K562 (cell line): Measurements from ENCODE around the gene C1orf21.

ENCODE experiments used
- CEBPB ChIP-seq: fragments of 450-650 bp; IDR thresholded peaks from 2 replicates; pipeline ENCODE4 v1.6.1; 2016; ENCODE audit warnings: missing genetic modification characterization, missing compliant biosample characterization
- CREB5 ChIP-seq: fragments of 250-450 bp; sonication (Bioruptor Pico); IDR thresholded peaks from 2 replicates; pipeline ENCODE4 v1.5.0; 2020; ENCODE audit warnings: mild to moderate bottlenecking
- GTF3C2 ChIP-seq: IDR thresholded peaks from 3 replicates; pipeline ENCODE4 v1.6.1; 2011; ENCODE audit warnings: borderline replicate concordance, mild to moderate bottlenecking, moderate library complexity; ENCODE audit not compliant: insufficient read length; ENCODE audit errors: extremely low read depth
- NCOA4 ChIP-seq: fragments of 450-650 bp; IDR thresholded peaks from 2 replicates; pipeline ENCODE4 v1.6.1; 2018; ENCODE audit warnings: mild to moderate bottlenecking; ENCODE audit not compliant: partially characterized antibody
- POLR2A ChIP-seq: fragments of 450-650 bp; conservative IDR thresholded peaks from 2 replicates; pipeline ENCODE4 v1.6.1; 2016
- ZNF23 ChIP-seq: fragments of 250-450 bp; sonication (Bioruptor Pico); IDR thresholded peaks from 2 replicates; pipeline ENCODE4 v1.4.0; 2020; ENCODE audit warnings: mild to moderate bottlenecking
- ZNF3 ChIP-seq: fragments of 250-450 bp; sonication (Bioruptor Pico); IDR thresholded peaks from 2 replicates; pipeline ENCODE4 v1.5.0; 2021; ENCODE audit warnings: mild to moderate bottlenecking, moderate library complexity

- TF ChIP-seq POLR2A (no peak), CEBPB (tag) (no peak), NCOA4 (no peak), ZNF3 (CRISPR knock-in tag) (no peak), ZNF23 (no peak), CREB5 (no peak), GTF3C2 (no peak)
These were observed 941 bp upstream of the C1orf21 start for GRCh38 chr1:184385865-184386311.
